Measurements from ENCODE around the gene PRRC2A.
"Not testable (repeated sequence)": the region's sequence is repeated elsewhere in the genome, so short reads cannot be mapped to it uniquely, and the experiment has no call there.

PRRC2A gene

GRCh38 chr6:31586008-31586407, 34.5 kb upstream of the PRRC2A start, which contains the start of gene LST1:
Gene LST1 (plus strand): TSS chr6:31586277. CDS start chr6:31587300, 1,023 bp downstream.
- no peak for DNase-seq

- DNase-seq = no peak
Observed at GRCh38 chr6:31586599-31587281, 33.8 kb upstream of the PRRC2A start.

- DNase-seq = no peak
Observed at GRCh38 chr6:31587791-31588777, 32.4 kb upstream of the PRRC2A start.

GRCh38 chr6:31588871-31589650, 31.5 kb upstream of the PRRC2A start:
- DNase-seq = peak in 1 of 2 experiments; percentile 28

GRCh38 chr6:31590691-31591090, 29.8 kb upstream of the PRRC2A start:
- DNase-seq = not testable (repeated sequence)

- no peak for DNase-seq
Observed at GRCh38 chr6:31592396-31592771, 28.1 kb upstream of the PRRC2A start.

- DNase-seq = peak in 1 of 2 experiments; percentile 41
Observed at GRCh38 chr6:31597006-31597405, 23.5 kb upstream of the PRRC2A start.

- no peak for DNase-seq
Observed at GRCh38 chr6:31607317-31607716, 13.2 kb upstream of the PRRC2A start.

- no peak for DNase-seq
Observed at GRCh38 chr6:31609519-31610406, 10.8 kb upstream of the PRRC2A start.

GRCh38 chr6:31610968-31611367, 9.5 kb upstream of the PRRC2A start:
- no peak for DNase-seq

- DNase-seq = no peak
Observed at GRCh38 chr6:31614075-31614619, 6.4 kb upstream of the PRRC2A start.

- no peak for DNase-seq
Observed at GRCh38 chr6:31614684-31615578, 5.6 kb upstream of the PRRC2A start, which contains the start of gene AIF1. Gene AIF1 (plus strand): TSS chr6:31615234. CDS start chr6:31615330, 96 bp downstream.

GRCh38 chr6:31615748-31616147, 4.8 kb upstream of the PRRC2A start:
- DNase-seq = no peak

- peak in 1 of 2 experiments; percentile 29 for DNase-seq
Observed at GRCh38 chr6:31617010-31617409, 3.5 kb upstream of the PRRC2A start.

GRCh38 chr6:31619805-31620585, 520 bp upstream of the PRRC2A start:
- DNase-seq = peak; percentile 98

GRCh38 chr6:31621320-31621939, 915 bp downstream of the PRRC2A start:
- DNase-seq = no peak

GRCh38 chr6:31621991-31622390, 1.5 kb downstream of the PRRC2A start:
- DNase-seq = no peak

- no peak for DNase-seq
Observed at GRCh38 chr6:31622684-31623091, 2.2 kb downstream of the PRRC2A start.

GRCh38 chr6:31624070-31624469, 3.6 kb downstream of the PRRC2A start:
- no peak for DNase-seq

All from NCI-H524 (cell line).